DND-41 (cell line): ENCODE measurements around the gene CSTB.

Experiments
- ATAC-seq: fragments of 200-7000 bp; cut with Tn5 transposase; 3 replicates; pipeline ENCODE4 v1.9.1; 2021; ENCODE audit warnings: low read depth; ENCODE audit not compliant: insufficient read depth
- DNase-seq: peaks from one replicate; pipeline ENCODE4 v3.0.0-alpha.2; 2020
- H2AFZ ChIP-seq: 2 replicates; pipeline ENCODE4 v1.6.0; 2012; ENCODE audit warnings: low read depth, low read length
- H3K27ac ChIP-seq: 2 replicates; pipeline ENCODE4 v1.5.1; 2012; ENCODE audit warnings: low read length, inconsistent platforms
- H3K27me3 ChIP-seq: fragments of 200-600 bp; sonication (generic); 2 replicates; pipeline ENCODE4 v1.6.0; 2012; ENCODE audit warnings: low read length, mild to moderate bottlenecking, inconsistent platforms; ENCODE audit not compliant: insufficient read depth, poor library complexity
- H3K36me3 ChIP-seq: 2 replicates; pipeline ENCODE4 v1.5.1; 2012; ENCODE audit warnings: low read length, inconsistent platforms; ENCODE audit not compliant: insufficient read depth
- H3K4me1 ChIP-seq: 2 replicates; pipeline ENCODE4 v1.5.1; 2012; ENCODE audit warnings: mild to moderate bottlenecking, low read length; ENCODE audit not compliant: insufficient read depth
- H3K4me2 ChIP-seq: 2 replicates; pipeline ENCODE4 v1.6.0; 2012; ENCODE audit warnings: mild to moderate bottlenecking, moderate library complexity, low read length, inconsistent platforms; ENCODE audit not compliant: insufficient read depth
- H3K4me3 ChIP-seq, 2 experiments: fragments of 200-600 bp in 1 of 2; shearing (Covaris generic) in 1 of 2; 2 replicates each; pipeline ENCODE4 v1.5.1; 2012 to 2016; ENCODE audit warnings: inconsistent platforms in 2 of 2, low read length in 2 of 2, mild to moderate bottlenecking in 2 of 2, low read depth in 1 of 2, moderate library complexity in 1 of 2
- H3K79me2 ChIP-seq: 2 replicates; pipeline ENCODE4 v1.6.0; 2012; ENCODE audit warnings: low read length, inconsistent platforms; ENCODE audit not compliant: insufficient read depth
- H3K9ac ChIP-seq: 2 replicates; pipeline ENCODE4 v1.6.0; 2012; ENCODE audit warnings: low read depth, mild to moderate bottlenecking, inconsistent platforms, low read length, moderate library complexity
- H3K9me3 ChIP-seq: 2 replicates; pipeline ENCODE4 v1.5.1; 2012; ENCODE audit warnings: low read length, moderate library complexity, mild to moderate bottlenecking, inconsistent platforms; ENCODE audit not compliant: insufficient read depth, severe bottlenecking
- H4K20me1 ChIP-seq: 2 replicates; pipeline ENCODE4 v1.6.0; 2012; ENCODE audit warnings: low read length; ENCODE audit not compliant: insufficient read depth
- EZH2 ChIP-seq: IDR thresholded peaks from 3 replicates; pipeline ENCODE4 v1.6.1; 2012; ENCODE audit warnings: borderline replicate concordance, low read depth, mild to moderate bottlenecking, moderate library complexity, low read length, inconsistent platforms; ENCODE audit not compliant: severe bottlenecking
- TF ChIP-seq, protein P1 (sequence below): IDR thresholded peaks from 2 replicates; pipeline ENCODE4 v1.5.1; 2012; ENCODE audit warnings: borderline replicate concordance, low read length, moderate library complexity, mild to moderate bottlenecking; ENCODE audit not compliant: poor library complexity, severe bottlenecking; ENCODE audit errors: extremely low read depth

The CSTB gene

DNA sequence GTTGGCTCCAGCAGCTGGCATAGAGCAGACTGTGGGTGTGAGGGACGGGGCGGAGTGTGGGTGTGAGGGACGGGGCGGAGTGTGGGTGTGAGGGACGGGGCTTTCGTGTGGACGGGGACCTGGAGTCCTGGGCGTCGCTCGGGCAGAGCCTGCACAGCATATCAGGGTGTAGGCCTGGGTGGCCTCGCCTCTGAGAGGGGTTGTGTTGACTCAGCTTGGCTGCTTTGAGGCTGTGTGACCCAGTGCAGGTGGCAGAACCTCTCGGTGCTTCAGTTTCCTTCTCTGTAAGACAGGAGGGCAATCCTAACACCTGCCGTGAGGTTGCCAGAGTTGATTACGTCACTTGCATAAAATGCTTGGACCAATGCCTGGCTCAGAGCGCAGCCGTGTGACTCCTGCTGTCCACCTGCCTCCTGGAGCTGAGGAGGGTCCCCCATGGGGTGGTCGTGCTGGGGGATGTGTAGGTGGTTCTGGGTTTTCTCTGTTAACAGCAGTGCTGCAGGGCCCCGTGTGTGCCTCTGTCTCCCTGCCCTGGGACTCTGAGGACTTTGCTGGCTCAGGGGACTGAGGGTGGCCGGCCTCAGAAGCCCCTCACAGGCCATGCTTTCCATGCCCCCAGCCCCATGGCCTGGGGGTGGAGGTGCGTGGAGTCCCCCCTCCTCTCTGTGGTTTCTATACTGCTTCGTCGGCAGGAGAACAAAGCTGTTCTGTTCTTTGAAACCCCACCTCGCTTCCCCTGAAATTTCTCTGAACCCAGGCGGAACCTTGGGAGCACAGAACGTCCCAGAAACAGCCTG, 41.8 kb downstream of the CSTB start:
- H3K36me3 ChIP-seq, result no peaks in the 10 kb centered on the region
- no peak overlapping the region for H3K9ac ChIP-seq
- no peak overlapping the region for H3K4me2 ChIP-seq
- peaks cover 22% of the 10 kb centered on the region for H4K20me1 ChIP-seq
- H3K79me2 ChIP-seq, result peaks cover 2% of the 10 kb centered on the region; the same call in 1 of the 2 replicates
- no peak overlapping the region for H3K27ac ChIP-seq
- no peak overlapping the region for H3K4me3 ChIP-seq
- peak; percentile 33; the same call in 1 of the 3 replicates for ATAC-seq
- no peak for DNase-seq
- no peaks in the 10 kb centered on the region for H3K4me1 ChIP-seq
- TF ChIP-seq, protein P1, sequence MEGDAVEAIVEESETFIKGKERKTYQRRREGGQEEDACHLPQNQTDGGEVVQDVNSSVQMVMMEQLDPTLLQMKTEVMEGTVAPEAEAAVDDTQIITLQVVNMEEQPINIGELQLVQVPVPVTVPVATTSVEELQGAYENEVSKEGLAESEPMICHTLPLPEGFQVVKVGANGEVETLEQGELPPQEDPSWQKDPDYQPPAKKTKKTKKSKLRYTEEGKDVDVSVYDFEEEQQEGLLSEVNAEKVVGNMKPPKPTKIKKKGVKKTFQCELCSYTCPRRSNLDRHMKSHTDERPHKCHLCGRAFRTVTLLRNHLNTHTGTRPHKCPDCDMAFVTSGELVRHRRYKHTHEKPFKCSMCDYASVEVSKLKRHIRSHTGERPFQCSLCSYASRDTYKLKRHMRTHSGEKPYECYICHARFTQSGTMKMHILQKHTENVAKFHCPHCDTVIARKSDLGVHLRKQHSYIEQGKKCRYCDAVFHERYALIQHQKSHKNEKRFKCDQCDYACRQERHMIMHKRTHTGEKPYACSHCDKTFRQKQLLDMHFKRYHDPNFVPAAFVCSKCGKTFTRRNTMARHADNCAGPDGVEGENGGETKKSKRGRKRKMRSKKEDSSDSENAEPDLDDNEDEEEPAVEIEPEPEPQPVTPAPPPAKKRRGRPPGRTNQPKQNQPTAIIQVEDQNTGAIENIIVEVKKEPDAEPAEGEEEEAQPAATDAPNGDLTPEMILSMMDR, result no peak
- TF ChIP-seq EZH2, result no peak
- no peaks in the 10 kb centered on the region for H3K9me3 ChIP-seq
- H3K27me3 ChIP-seq, result no peaks in the 10 kb centered on the region
- no peak overlapping the region for H2AFZ ChIP-seq

DNA sequence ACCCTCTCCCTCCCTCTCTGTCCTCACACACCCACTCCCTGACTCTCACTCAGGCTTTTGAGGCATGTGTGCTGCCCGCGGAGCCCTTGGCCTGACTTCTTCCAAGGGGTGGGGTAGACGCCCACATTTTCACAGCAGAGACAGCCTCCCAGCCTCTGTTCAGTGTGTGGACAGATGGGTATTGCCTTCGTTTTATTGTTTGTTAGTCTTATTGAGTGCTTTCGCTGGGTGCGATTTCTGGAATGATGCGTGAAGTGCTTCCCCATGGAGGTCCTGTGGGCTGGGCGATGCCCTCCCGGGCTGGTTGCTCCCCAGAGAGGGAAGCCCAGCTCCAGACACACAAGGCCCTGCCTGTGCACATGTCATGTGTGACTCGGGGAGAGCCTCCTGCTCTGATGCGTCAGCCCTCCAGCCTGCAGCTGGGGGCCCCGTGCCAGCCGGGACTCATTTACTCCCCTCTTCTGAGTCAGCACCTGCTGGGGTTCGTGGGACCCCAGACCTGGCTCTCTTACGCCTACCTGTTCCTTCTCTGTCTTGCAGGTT, 42.5 kb downstream of the CSTB start:
- TF ChIP-seq EZH2, result no peak
- TF ChIP-seq, protein P1, result no peak
- Histone ChIP-seq H3K27me3 (no peaks in the 10 kb centered on the region), H3K9me3 (no peaks in the 10 kb centered on the region), H2AFZ (no peak overlapping the region), H3K4me2 (no peak overlapping the region), H3K36me3 (no peaks in the 10 kb centered on the region), H3K27ac (no peak overlapping the region), H3K4me1 (no peaks in the 10 kb centered on the region), H4K20me1 (peaks cover 25% of the 10 kb centered on the region), H3K4me3 (no peak overlapping the region), H3K79me2 (peaks cover 2% of the 10 kb centered on the region; the same call in 1 of the 2 replicates), H3K9ac (no peak overlapping the region)
- DNase-seq (no peak), ATAC-seq (no peak)

DNA sequence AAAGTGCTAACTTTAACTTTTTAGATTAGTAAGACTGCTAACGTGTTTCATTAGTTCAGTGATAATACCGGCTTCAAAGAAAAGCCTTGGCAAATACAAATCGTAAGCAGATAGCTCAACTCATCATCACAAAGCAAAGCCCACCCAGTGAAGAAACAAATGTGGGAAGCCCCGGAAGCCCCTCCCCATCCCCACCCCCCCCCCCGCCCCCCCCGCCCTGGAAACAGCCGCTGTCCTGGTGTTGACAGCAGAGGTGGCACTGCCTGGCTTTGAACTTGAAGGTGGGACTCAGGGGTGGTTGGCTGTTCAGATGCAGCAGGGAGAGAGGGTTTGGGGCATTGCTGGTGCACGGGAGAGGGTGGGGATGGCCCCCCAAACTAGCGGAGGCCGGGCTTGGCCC, 43.0 kb downstream of the CSTB start:
- no peak overlapping the region for H3K4me2 ChIP-seq
- no peak for TF ChIP-seq EZH2
- TF ChIP-seq, protein P1, result no peak
- no peak overlapping the region for H3K9ac ChIP-seq
- DNase-seq (no peak), ATAC-seq (no peak)
- H4K20me1 ChIP-seq, result peaks cover 30% of the 10 kb centered on the region
- H3K27me3 ChIP-seq, result no peaks in the 10 kb centered on the region
- peaks cover 2% of the 10 kb centered on the region; the same call in 1 of the 2 replicates for H3K79me2 ChIP-seq
- H3K36me3 ChIP-seq, result no peaks in the 10 kb centered on the region
- H3K9me3 ChIP-seq, result no peaks in the 10 kb centered on the region
- H3K4me1 ChIP-seq, result no peaks in the 10 kb centered on the region
- H3K4me3 ChIP-seq, result no peak overlapping the region
- no peak overlapping the region for H2AFZ ChIP-seq
- no peak overlapping the region for H3K27ac ChIP-seq
